H1 (cell line): Measurements from ENCODE around the gene HS6ST1. TPM values are rescaled to one million over a fixed set of nuclear protein-coding genes. Genes with fewer than 3 reads are reported as not detected.

Experiments used
- CTCF ChIA-PET: fragments of 300-600 bp; sonication (Branson Sonifier 250); formaldehyde crosslinking; loops from one replicate; lab custom pipeline; 2021; ENCODE audit not compliant: partially characterized antibody; lab: Charles Lee
- POLR2A ChIA-PET: fragments of 300-600 bp; sonication (Branson Sonifier 250); formaldehyde crosslinking; loops from one replicate; lab custom pipeline; 2021; ENCODE audit warnings: inconsistent platforms; ENCODE audit not compliant: partially characterized antibody; lab: Charles Lee
- DNase-seq, 2 experiments: peaks; one replicate each; pipeline versions ENCODE4 v3.0.0 to v3.0.0-alpha.2; 2010 to 2022; ENCODE audit warnings: low spot score in 2 of 2, low read depth in 1 of 2, mixed read lengths in 1 of 2
- FAIRE-seq: peaks from 2 replicates; lab custom pipeline; 2011; peaks lifted over from hg19 to GRCh38; lab: Jason Lieb, UNC
- H2AFZ ChIP-seq: 2 replicates; pipeline ENCODE4 v1.8.1; 2012; ENCODE audit warnings: low read length, inconsistent platforms
- H2AK5ac ChIP-seq: 2 replicates; pipeline ENCODE4 v1.6.1; 2013; ENCODE audit warnings: low read depth, low read length
- H2BK120ac ChIP-seq: replicated peaks from 2 replicates; pipeline ENCODE3; 2013; ENCODE audit warnings: low read depth, low read length, inconsistent platforms
- H2BK12ac ChIP-seq: 2 replicates; pipeline ENCODE4 v1.6.1; 2013; ENCODE audit warnings: low read depth, low read length
- H2BK15ac ChIP-seq: 2 replicates; pipeline ENCODE4 v1.6.1; 2013; ENCODE audit warnings: low read length
- H2BK20ac ChIP-seq: 2 replicates; pipeline ENCODE4 v1.6.1; 2013; ENCODE audit warnings: low read length
- H2BK5ac ChIP-seq: 2 replicates; pipeline ENCODE4 v1.6.1; 2013; ENCODE audit warnings: low read depth, low read length
- H3K14ac ChIP-seq: 2 replicates; pipeline ENCODE4 v1.6.1; 2013; ENCODE audit warnings: inconsistent platforms; ENCODE audit not compliant: insufficient read length
- H3K18ac ChIP-seq: 2 replicates; pipeline ENCODE4 v1.6.1; 2013; ENCODE audit warnings: low read length; ENCODE audit errors: extremely low read depth
- H3K23ac ChIP-seq: 2 replicates; pipeline ENCODE4 v1.6.1; 2013; ENCODE audit warnings: inconsistent platforms; ENCODE audit not compliant: insufficient read length
- H3K23me2 ChIP-seq: 2 replicates; pipeline ENCODE4 v1.6.1; 2013; ENCODE audit warnings: low read depth, low read length
- H3K27ac ChIP-seq: 2 replicates; pipeline ENCODE4 v1.6.1; 2011; ENCODE audit warnings: low read depth, low read length, inconsistent platforms
- H3K27me3 ChIP-seq, 4 experiments: replicated peaks in 1 of 4; 1 replicate in 1 of 4; 2 replicates in 3 of 4; pipeline versions ENCODE4 v1.6.1 to v1.8.1; 2011 to 2013; ENCODE audit warnings: low read length in 3 of 4, mild to moderate bottlenecking in 3 of 4, inconsistent platforms in 2 of 4, mixed read lengths in 2 of 4, moderate library complexity in 1 of 4; ENCODE audit not compliant: control insufficient read depth in 3 of 4, insufficient read depth in 3 of 4; ENCODE audit errors: extremely low read depth in 1 of 4
- H3K36me3 ChIP-seq, 4 experiments: 2 replicates each; pipeline versions ENCODE4 v1.6.1 to v1.8.1; 2011 to 2013; ENCODE audit warnings: mild to moderate bottlenecking in 4 of 4, low read length in 3 of 4, moderate library complexity in 2 of 4, control low read depth in 1 of 4, inconsistent platforms in 1 of 4; ENCODE audit not compliant: insufficient read depth in 4 of 4, control insufficient read depth in 2 of 4
- H3K4ac ChIP-seq: replicated peaks from 2 replicates; pipeline ENCODE3; 2013; ENCODE audit warnings: low read length, low read depth, mixed read lengths, inconsistent platforms; ENCODE audit not compliant: insufficient read length
- H3K4me1 ChIP-seq, 4 experiments: replicated peaks in 1 of 4; 1 replicate in 1 of 4; 2 replicates in 3 of 4; pipeline versions ENCODE4 v1.6.1 to v1.8.1; 2011 to 2013; ENCODE audit warnings: low read length in 3 of 4, inconsistent platforms in 2 of 4, mixed read lengths in 1 of 4; ENCODE audit not compliant: insufficient read depth in 4 of 4, control insufficient read depth in 3 of 4
- H3K4me2 ChIP-seq, 2 experiments: 2 replicates each; pipeline versions ENCODE4 v1.6.1 to v1.8.1; 2011 to 2013; ENCODE audit warnings: low read depth in 2 of 2, low read length in 2 of 2, control low read depth in 1 of 2, inconsistent platforms in 1 of 2, mild to moderate bottlenecking in 1 of 2; ENCODE audit not compliant: insufficient read depth in 1 of 2
- H3K4me3 ChIP-seq, 4 experiments: fragments of 200-600, 300-600 bp in 1 of 4; sonication (generic), shearing (Covaris generic), sonication (Bioruptor Twin) in 1 of 4; 2 replicates each; pipeline versions ENCODE4 v1.5.1 to v1.8.1; 2011 to 2016; ENCODE audit warnings: low read length in 4 of 4, low read depth in 3 of 4, control low read depth in 2 of 4, inconsistent platforms in 2 of 4, mild to moderate bottlenecking in 2 of 4, mixed read lengths in 1 of 4, moderate library complexity in 1 of 4; ENCODE audit not compliant: insufficient read depth in 2 of 4; ENCODE audit errors: extremely low read depth in 1 of 4
- H3K56ac ChIP-seq: replicated peaks from 2 replicates; pipeline ENCODE3; 2013; ENCODE audit warnings: low read depth, mild to moderate bottlenecking, mixed read lengths, low read length, inconsistent platforms; ENCODE audit not compliant: insufficient read length
- H3K79me1 ChIP-seq: 2 replicates; pipeline ENCODE4 v1.6.1; 2013; ENCODE audit warnings: low read depth, low read length, control low read depth
- H3K79me2 ChIP-seq, 2 experiments: 2 replicates each; pipeline versions ENCODE4 v1.6.1 to v1.8.1; 2012 to 2013; ENCODE audit warnings: low read length in 2 of 2, mild to moderate bottlenecking in 2 of 2, inconsistent platforms in 1 of 2; ENCODE audit not compliant: insufficient read depth in 2 of 2, control insufficient read depth in 1 of 2
- H3K9ac ChIP-seq, 4 experiments: replicated peaks in 1 of 4; 1 replicate in 1 of 4; 2 replicates in 3 of 4; pipeline versions ENCODE4 v1.6.1 to v1.8.1; 2011 to 2013; ENCODE audit warnings: low read depth in 3 of 4, low read length in 3 of 4, control low read depth in 2 of 4, mild to moderate bottlenecking in 2 of 4, moderate library complexity in 2 of 4, inconsistent platforms in 1 of 4; ENCODE audit errors: extremely low read depth in 1 of 4
- H3K9me3 ChIP-seq, 2 experiments: 2 replicates each; pipeline versions ENCODE4 v1.6.1 to v1.8.1; 2012 to 2013; ENCODE audit warnings: mild to moderate bottlenecking in 2 of 2, moderate library complexity in 2 of 2, control low read depth in 1 of 2, inconsistent platforms in 1 of 2, low read depth in 1 of 2, low read length in 1 of 2, mixed read lengths in 1 of 2; ENCODE audit not compliant: insufficient read depth in 2 of 2
- H4K20me1 ChIP-seq, 2 experiments: replicated peaks in 1 of 2; 2 replicates each; pipeline versions ENCODE3 to v1.8.1; 2011 to 2013; ENCODE audit warnings: inconsistent platforms in 2 of 2, low read length in 2 of 2, mild to moderate bottlenecking in 1 of 2; ENCODE audit not compliant: insufficient read depth in 2 of 2, control insufficient read depth in 1 of 2
- H4K5ac ChIP-seq: 2 replicates; pipeline ENCODE4 v1.6.1; 2013; ENCODE audit warnings: low read length, low read depth, mixed read lengths, inconsistent platforms; ENCODE audit not compliant: insufficient read length
- H4K8ac ChIP-seq: 2 replicates; pipeline ENCODE4 v1.8.0; 2013; ENCODE audit warnings: mild to moderate bottlenecking, moderate library complexity, low read length, inconsistent platforms; ENCODE audit not compliant: insufficient read depth; ENCODE audit errors: extremely low read depth
- H4K91ac ChIP-seq: replicated peaks from 2 replicates; pipeline ENCODE3; 2013; ENCODE audit warnings: low read length, mixed read lengths, inconsistent platforms; ENCODE audit not compliant: insufficient read length
- EGR1 ChIP-seq: IDR thresholded peaks from 2 replicates; pipeline ENCODE4 v1.6.1; 2011; ENCODE audit warnings: low read depth, low read length, borderline replicate concordance
- GABPA ChIP-seq: IDR thresholded peaks from 2 replicates; pipeline ENCODE4 v1.6.1; 2011; ENCODE audit warnings: mild to moderate bottlenecking, low read length, moderate library complexity, borderline replicate concordance; ENCODE audit not compliant: insufficient read depth
- KDM1A ChIP-seq: fragments of 200-600, 300-600 bp; sonication (generic); IDR thresholded peaks from 2 replicates; pipeline ENCODE4 v1.7.1; 2016; ENCODE audit warnings: mild to moderate bottlenecking, low read length, borderline replicate concordance
- PHF8 ChIP-seq: fragments of 200-600 bp; sonication (generic); conservative IDR thresholded peaks from 2 replicates; pipeline ENCODE4 v1.7.1; 2012; ENCODE audit warnings: low read depth, mild to moderate bottlenecking, inconsistent platforms, low read length, moderate library complexity
- TAF7 ChIP-seq: optimal IDR thresholded peaks from 2 replicates; pipeline ENCODE3; 2011; ENCODE audit warnings: low read depth, mild to moderate bottlenecking, inconsistent platforms, low read length, moderate library complexity, borderline replicate concordance
- WGBS, 2 experiments: shearing (Covaris generic) in 1 of 2; methylation state at CpG; one replicate each; pipeline versions ENCODE4 v1.1.6 to v1.1.7; 2013 to 2015; ENCODE audit warnings: low lambda C conversion rate in 2 of 2, mixed read lengths in 2 of 2, inconsistent platforms in 1 of 2, low coverage in 1 of 2, missing lambda C conversion rate in 1 of 2; ENCODE audit not compliant: insufficient replicate concordance in 2 of 2, insufficient coverage in 1 of 2, insufficient read length in 1 of 2; ENCODE audit errors: extremely low coverage in 1 of 2, missing lambda C conversion rate in 1 of 2; 5-methylcytosine and 5-hydroxymethylcytosine counted together
- polyA plus RNA-seq, 7 experiments: library from polyadenylated mRNA; depleted of rRNA in 3 of 7; stranded (reverse) in 5 of 7; unstranded in 2 of 7; fragments of >200 nt in 5 of 7; fragments of 200-250 nt in 2 of 7; gene quantifications; 1 replicate in 5 of 7; 2 replicates in 1 of 7; 4 replicates in 1 of 7; pipeline versions ENCODE4 v1.2.1 to v1.2.3, GENCODE V29; 2011 to 2013; ENCODE audit warnings: missing spikeins in 2 of 7, mixed read lengths in 2 of 7
- total RNA-seq: library from RNA; stranded (reverse); fragmentation: NEBNext Ultra II Directional; extraction: Animal tissue kit (Norgen Biotek cat#: 25700); gene quantifications from 2 replicates; pipeline ENCODE4 v1.2.1, GENCODE V29; 2021

Gene HS6ST1
- total and polyA plus RNA-seq, 2 of the 8 experiments (the other 6 are each of a cell fraction or from before 2014, with no cell fraction given), result 37.4 to 74.6 TPM

GRCh38 chr2:128292599-128293425 lies 25.9 kb downstream of the HS6ST1 start:
- peak overlapping the region; percentile 60; the same call in 1 of the 2 replicates for H2BK12ac ChIP-seq
- DNase-seq (no peak), FAIRE-seq (no peak)
- ChIA-PET CTCF (interaction anchor here (0.6 to 1.4 kb wide), 6 partner anchors 10 to 1143 kb away, joined by 3 to 4 read pairs (median 3); no protein-coding TSS in a partner anchor), POLR2A (interaction anchor here (1.9 kb wide), 1 partner anchor 24 kb away, joined by 4 read pairs; no protein-coding TSS in a partner anchor)
- H2BK5ac ChIP-seq, result peak overlapping the region; percentile 24; the same call in 1 of the 2 replicates
- H4K91ac ChIP-seq, result no peak overlapping the region
- H3K36me3 ChIP-seq, result no peaks in the 10 kb centered on the region; a peak in 1 of 8 replicates
- no peak overlapping the region for H2BK20ac ChIP-seq
- H2AK5ac ChIP-seq, result no peak overlapping the region; the same call in 1 of the 2 replicates
- H3K4me1 ChIP-seq, result peaks cover 4 to 39% (median 18%) of the 10 kb centered on the region in 4 experiments
- peak overlapping the region; percentile 46; the same call in 1 of the 2 replicates for H2BK15ac ChIP-seq
- peak overlapping the region; percentile 60; the same call in 1 of the 2 replicates for H3K18ac ChIP-seq
- H3K9me3 ChIP-seq, result no peaks in the 10 kb centered on the region
- H3K14ac ChIP-seq, result no peak overlapping the region
- H3K4me3 ChIP-seq, result no peak overlapping the region
- no peak overlapping the region for H3K4me2 ChIP-seq
- no peak overlapping the region for H3K9ac ChIP-seq
- no peaks in the 10 kb centered on the region for H3K27me3 ChIP-seq
- no peak overlapping the region for H4K5ac ChIP-seq
- H3K27ac ChIP-seq, result no peak overlapping the region
- no peak overlapping the region for H2BK120ac ChIP-seq
- no peaks in the 10 kb centered on the region for H3K23me2 ChIP-seq
- no peak overlapping the region for H3K56ac ChIP-seq
- WGBS, 2 experiments, result 89% methylated on average over 15 of the region's 21 CpGs; no CpG with 5 or more reads in 1 of the 2 experiments
- H3K4ac ChIP-seq, result no peak overlapping the region
- H3K79me2 ChIP-seq, result peaks cover 3 to 99% of the 10 kb centered on the region in 2 experiments; a peak in 3 of 4 replicates
- peaks cover 43% of the 10 kb centered on the region for H3K79me1 ChIP-seq
- H3K23ac ChIP-seq, result no peak overlapping the region
- no peak overlapping the region for H2AFZ ChIP-seq
- peaks cover 44 to 57% of the 10 kb centered on the region in 2 experiments for H4K20me1 ChIP-seq
- no peak overlapping the region for H4K8ac ChIP-seq
- TF ChIP-seq KDM1A, result no peak
- no peak for TF ChIP-seq TAF7
- no peak for TF ChIP-seq GABPA
- no peak for TF ChIP-seq PHF8
- no peak for TF ChIP-seq EGR1
